ENCODE measurements around the gene LRMDA. TPM values are rescaled to one million over a fixed set of nuclear protein-coding genes. Genes with fewer than 3 reads are reported as not detected.

LRMDA gene
- total and polyA plus RNA-seq, 2 of the 8 experiments (the other 6 are each of a cell fraction or from before 2014, with no cell fraction given): 0.86 to 2.8 TPM

- TF ChIP-seq ATF2 (IDR thresholded peaks at IDR 0.05; ENCODE audit: low read length): no peak
- no peak for TF ChIP-seq ASH2L (IDR thresholded peaks at IDR 0.05; ENCODE audit: low read length)
Measured at GRCh38 chr10:76546411-76546810, 1115.0 kb downstream of the LRMDA start (continued).
